ENCODE results near the gene HEG1.

- TF ChIP-seq, protein P1, sequence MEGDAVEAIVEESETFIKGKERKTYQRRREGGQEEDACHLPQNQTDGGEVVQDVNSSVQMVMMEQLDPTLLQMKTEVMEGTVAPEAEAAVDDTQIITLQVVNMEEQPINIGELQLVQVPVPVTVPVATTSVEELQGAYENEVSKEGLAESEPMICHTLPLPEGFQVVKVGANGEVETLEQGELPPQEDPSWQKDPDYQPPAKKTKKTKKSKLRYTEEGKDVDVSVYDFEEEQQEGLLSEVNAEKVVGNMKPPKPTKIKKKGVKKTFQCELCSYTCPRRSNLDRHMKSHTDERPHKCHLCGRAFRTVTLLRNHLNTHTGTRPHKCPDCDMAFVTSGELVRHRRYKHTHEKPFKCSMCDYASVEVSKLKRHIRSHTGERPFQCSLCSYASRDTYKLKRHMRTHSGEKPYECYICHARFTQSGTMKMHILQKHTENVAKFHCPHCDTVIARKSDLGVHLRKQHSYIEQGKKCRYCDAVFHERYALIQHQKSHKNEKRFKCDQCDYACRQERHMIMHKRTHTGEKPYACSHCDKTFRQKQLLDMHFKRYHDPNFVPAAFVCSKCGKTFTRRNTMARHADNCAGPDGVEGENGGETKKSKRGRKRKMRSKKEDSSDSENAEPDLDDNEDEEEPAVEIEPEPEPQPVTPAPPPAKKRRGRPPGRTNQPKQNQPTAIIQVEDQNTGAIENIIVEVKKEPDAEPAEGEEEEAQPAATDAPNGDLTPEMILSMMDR (IDR thresholded peaks at IDR 0.05; ENCODE audit: insufficient read depth, low read length): no peak
- TF ChIP-seq POLR2AphosphoS5 (IDR thresholded peaks at IDR 0.05; ENCODE audit: low read depth) (no peak), REST (IDR thresholded peaks at IDR 0.05; ENCODE audit: insufficient replicate concordance, low read depth) (no peak), GABPA (IDR thresholded peaks at IDR 0.05; ENCODE audit: low read depth) (no peak), SPI1 (IDR thresholded peaks at IDR 0.05; ENCODE audit: borderline replicate concordance, low read depth) (no peak)
Measured at GRCh38 chr3:124918524-124918923, 137.3 kb downstream of the HEG1 start.

Measured in HL-60 (cell line).